Measurements from ENCODE around the gene WFDC1.

The WFDC1 gene

GRCh38 chr16:84278333-84278732, 16.3 kb upstream of the WFDC1 start:
- no peak for DNase-seq (ENCODE audit: extremely low read depth, insufficient read length)
- H3K4me3 ChIP-seq (replicated peaks; ENCODE audit: low read depth, low read length): no peak overlapping the region
- H3K36me3 ChIP-seq (ENCODE audit: control insufficient read depth, insufficient read depth, low read length): no peaks in the 10 kb centered on the region
- TF ChIP-seq, protein P1, sequence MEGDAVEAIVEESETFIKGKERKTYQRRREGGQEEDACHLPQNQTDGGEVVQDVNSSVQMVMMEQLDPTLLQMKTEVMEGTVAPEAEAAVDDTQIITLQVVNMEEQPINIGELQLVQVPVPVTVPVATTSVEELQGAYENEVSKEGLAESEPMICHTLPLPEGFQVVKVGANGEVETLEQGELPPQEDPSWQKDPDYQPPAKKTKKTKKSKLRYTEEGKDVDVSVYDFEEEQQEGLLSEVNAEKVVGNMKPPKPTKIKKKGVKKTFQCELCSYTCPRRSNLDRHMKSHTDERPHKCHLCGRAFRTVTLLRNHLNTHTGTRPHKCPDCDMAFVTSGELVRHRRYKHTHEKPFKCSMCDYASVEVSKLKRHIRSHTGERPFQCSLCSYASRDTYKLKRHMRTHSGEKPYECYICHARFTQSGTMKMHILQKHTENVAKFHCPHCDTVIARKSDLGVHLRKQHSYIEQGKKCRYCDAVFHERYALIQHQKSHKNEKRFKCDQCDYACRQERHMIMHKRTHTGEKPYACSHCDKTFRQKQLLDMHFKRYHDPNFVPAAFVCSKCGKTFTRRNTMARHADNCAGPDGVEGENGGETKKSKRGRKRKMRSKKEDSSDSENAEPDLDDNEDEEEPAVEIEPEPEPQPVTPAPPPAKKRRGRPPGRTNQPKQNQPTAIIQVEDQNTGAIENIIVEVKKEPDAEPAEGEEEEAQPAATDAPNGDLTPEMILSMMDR (IDR thresholded peaks at IDR 0.05; ENCODE audit: insufficient read depth, low read length, poor library complexity, severe bottlenecking): no peak
- H3K27me3 ChIP-seq (replicated peaks; ENCODE audit: control insufficient read depth, insufficient read depth, low read length): no peaks in the 10 kb centered on the region; the same call in 1 of the 2 replicates

DNA sequence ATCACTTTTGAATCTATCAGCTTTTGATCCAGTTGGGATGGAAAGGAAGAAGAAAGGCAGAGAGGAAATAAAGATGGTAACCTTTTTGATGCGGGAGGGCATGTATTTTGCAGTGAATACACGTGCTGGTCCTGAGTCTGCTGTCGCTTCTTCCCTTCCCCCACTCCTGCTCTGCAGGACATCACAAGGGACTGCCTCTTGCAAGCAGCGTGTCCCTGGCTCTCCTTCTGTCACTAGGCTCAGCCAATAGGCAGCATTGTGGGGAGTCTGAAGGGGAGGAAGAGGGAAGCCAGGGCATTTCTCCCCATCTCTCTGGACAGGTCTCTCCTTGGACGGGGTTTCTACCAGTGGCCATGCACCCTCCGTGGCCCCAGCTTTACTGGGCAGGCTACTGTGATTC, 15.7 kb upstream of the WFDC1 start:
- TF ChIP-seq, protein P1 (IDR thresholded peaks at IDR 0.05; ENCODE audit: insufficient read depth, low read length, poor library complexity, severe bottlenecking): no peak
- Histone ChIP-seq H3K27me3 (replicated peaks; ENCODE audit: control insufficient read depth, insufficient read depth, low read length) (no peaks in the 10 kb centered on the region; the same call in 1 of the 2 replicates), H3K36me3 (ENCODE audit: control insufficient read depth, insufficient read depth, low read length) (no peaks in the 10 kb centered on the region), H3K4me3 (replicated peaks; ENCODE audit: low read depth, low read length) (no peak overlapping the region)
- DNase-seq (ENCODE audit: extremely low read depth, insufficient read length): no peak

DNA sequence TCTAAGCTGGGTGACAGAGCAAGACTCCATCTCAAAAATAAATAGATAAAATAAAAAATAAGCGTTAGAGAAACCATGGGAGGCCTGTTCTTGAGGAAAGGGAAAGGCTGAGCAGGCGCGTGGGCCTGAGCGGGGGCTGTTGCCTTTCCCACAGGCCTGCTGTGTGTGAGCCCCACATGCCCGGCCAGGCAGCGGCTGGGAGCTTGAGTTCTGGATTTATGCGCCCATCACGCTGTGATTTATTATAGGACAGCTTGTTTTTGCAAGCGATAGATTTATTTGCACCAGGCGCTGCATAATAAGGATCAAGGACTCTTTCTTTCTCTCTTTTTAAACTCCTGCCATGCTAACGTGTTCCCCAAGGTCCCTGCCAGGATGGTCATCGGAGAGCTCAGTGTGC, 14.8 kb upstream of the WFDC1 start:
- no peaks in the 10 kb centered on the region; the same call in 1 of the 2 replicates for H3K27me3 ChIP-seq (replicated peaks; ENCODE audit: control insufficient read depth, insufficient read depth, low read length)
- no peak for DNase-seq (ENCODE audit: extremely low read depth, insufficient read length)

DNA sequence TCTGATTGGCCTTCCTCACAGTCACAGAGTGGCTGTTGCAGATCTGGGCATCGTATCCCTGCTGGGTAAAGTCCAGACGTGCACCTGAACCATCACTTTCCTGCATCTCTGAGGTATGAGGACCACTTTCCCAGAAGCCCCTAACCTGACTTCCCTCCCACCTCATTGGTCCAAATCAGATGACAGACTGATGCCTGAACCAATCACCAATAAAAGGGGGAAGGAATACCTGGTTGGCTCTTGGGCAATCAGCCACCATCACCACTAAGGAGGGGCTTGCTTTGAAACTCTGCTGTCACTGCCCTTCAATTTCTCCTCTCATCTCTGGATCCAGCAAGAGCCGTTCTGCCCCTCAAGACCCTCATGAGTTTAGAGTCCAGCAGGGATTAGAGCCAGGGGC, 13.6 kb upstream of the WFDC1 start:
- no peaks in the 10 kb centered on the region; the same call in 1 of the 2 replicates for H3K27me3 ChIP-seq (replicated peaks; ENCODE audit: control insufficient read depth, insufficient read depth, low read length)
- DNase-seq (ENCODE audit: extremely low read depth, insufficient read length): peak; percentile 28
- H3K36me3 ChIP-seq (ENCODE audit: control insufficient read depth, insufficient read depth, low read length): no peaks in the 10 kb centered on the region
- no peak overlapping the region for H3K4me3 ChIP-seq (replicated peaks; ENCODE audit: low read depth, low read length)
- TF ChIP-seq, protein P1 (IDR thresholded peaks at IDR 0.05; ENCODE audit: insufficient read depth, low read length, poor library complexity, severe bottlenecking): no peak

More for the DNA sequence above, 14.8 kb upstream of the WFDC1 start:
- TF ChIP-seq, protein P1 (IDR thresholded peaks at IDR 0.05; ENCODE audit: insufficient read depth, low read length, poor library complexity, severe bottlenecking): no peak
- H3K4me3 ChIP-seq (replicated peaks; ENCODE audit: low read depth, low read length): no peak overlapping the region
- H3K36me3 ChIP-seq (ENCODE audit: control insufficient read depth, insufficient read depth, low read length): no peaks in the 10 kb centered on the region

DNA sequence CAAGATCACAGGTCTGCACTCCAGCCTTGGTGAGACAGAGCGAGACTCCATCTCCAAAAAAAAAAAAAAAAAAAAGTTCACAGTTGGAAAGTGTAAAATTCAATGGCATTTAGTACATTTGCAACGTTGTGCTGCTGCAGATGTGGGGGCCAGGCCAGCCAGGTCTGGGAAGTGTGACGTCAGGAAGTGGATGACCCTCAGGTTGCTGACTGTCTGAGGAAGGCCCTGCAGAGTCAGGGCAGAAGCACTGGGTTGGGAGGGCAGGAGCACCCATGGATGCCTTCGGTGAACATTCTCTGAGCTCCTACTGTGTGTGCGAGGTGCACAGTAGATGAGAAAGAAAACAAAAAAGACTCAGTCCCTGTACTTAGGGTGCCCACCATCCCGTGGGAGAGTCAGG, 12.1 kb upstream of the WFDC1 start:
- H3K4me3 ChIP-seq (replicated peaks; ENCODE audit: low read depth, low read length): no peak overlapping the region
- TF ChIP-seq, protein P1 (IDR thresholded peaks at IDR 0.05; ENCODE audit: insufficient read depth, low read length, poor library complexity, severe bottlenecking): no peak
- H3K27me3 ChIP-seq (replicated peaks; ENCODE audit: control insufficient read depth, insufficient read depth, low read length): no peaks in the 10 kb centered on the region; the same call in 1 of the 2 replicates
- no peaks in the 10 kb centered on the region for H3K36me3 ChIP-seq (ENCODE audit: control insufficient read depth, insufficient read depth, low read length)
- no peak for DNase-seq (ENCODE audit: extremely low read depth, insufficient read length)

All from GM06990 (cell line).